Caco-2 (cell line): ENCODE measurements around the gene QPCT. TPM values are rescaled to one million over a fixed set of nuclear protein-coding genes. Genes with fewer than 3 reads are reported as not detected.

Experiments used
- BruUV-seq: library from RNA; stranded (reverse); fragments of 400-500 nt; replicated peaks from 2 replicates; lab custom pipeline; 2021; lab: Mats Ljungman, UMichigan
- CTCF ChIA-PET: fragments of 300-600 bp; sonication (Branson Sonifier 250); formaldehyde crosslinking; loops from one replicate; lab custom pipeline; 2022; ENCODE audit warnings: antibody characterized with exemption; lab: Charles Lee
- POLR2A ChIA-PET: fragments of 300-600 bp; sonication (Branson Sonifier 250); formaldehyde crosslinking; loops from one replicate; lab custom pipeline; 2022; ENCODE audit warnings: antibody characterized with exemption; lab: Charles Lee
- DNase-seq, 2 experiments: peaks; one replicate each; pipeline versions ENCODE4 v3.0.0 to v3.0.0-alpha.2; 2020 to 2022
- H3K27me3 ChIP-seq: replicated peaks from 2 replicates; pipeline ENCODE4 v1.6.0; 2011; ENCODE audit warnings: low read length; ENCODE audit not compliant: control insufficient read depth, insufficient read depth
- H3K36me3 ChIP-seq: 2 replicates; pipeline ENCODE4 v1.5.1; 2011; ENCODE audit warnings: low read length; ENCODE audit not compliant: control insufficient read depth, insufficient read depth
- H3K4me1 ChIP-seq: fragments of 250-450 bp; sonication (Bioruptor Pico); 2 replicates; pipeline ENCODE4 v1.5.1; 2020; ENCODE audit warnings: mild to moderate bottlenecking
- H3K4me3 ChIP-seq: 2 replicates; pipeline ENCODE4 v1.5.1; 2011; ENCODE audit warnings: low read depth, mild to moderate bottlenecking, control low read depth, low read length
- H3K9me3 ChIP-seq: fragments of 250-450 bp; sonication (Bioruptor Pico); 2 replicates; pipeline ENCODE4 v1.5.1; 2020; ENCODE audit warnings: mild to moderate bottlenecking, moderate library complexity
- H3K27ac Mint-ChIP-seq: one replicate; pipeline ENCODE4 v1.8.0; 2022; ENCODE audit warnings: mixed read lengths; ENCODE audit not compliant: unreplicated experiment
- H3K27me3 Mint-ChIP-seq: one replicate; pipeline ENCODE4 v1.8.0; 2022; ENCODE audit warnings: mixed read lengths; ENCODE audit not compliant: insufficient read depth, unreplicated experiment
- H3K36me3 Mint-ChIP-seq: one replicate; pipeline ENCODE4 v1.8.0; 2022; ENCODE audit warnings: mild to moderate bottlenecking, mixed read lengths; ENCODE audit not compliant: insufficient read depth, unreplicated experiment
- H3K4me1 Mint-ChIP-seq: one replicate; pipeline ENCODE4 v1.8.0; 2022; ENCODE audit warnings: low read depth, mixed read lengths; ENCODE audit not compliant: unreplicated experiment
- H3K4me3 Mint-ChIP-seq: one replicate; pipeline ENCODE4 v1.8.0; 2022; ENCODE audit warnings: mild to moderate bottlenecking, moderate library complexity, mixed read lengths; ENCODE audit not compliant: unreplicated experiment
- H3K9me3 Mint-ChIP-seq: one replicate; pipeline ENCODE4 v1.8.0; 2022; ENCODE audit warnings: mixed read lengths; ENCODE audit not compliant: unreplicated experiment
- CTCF ChIP-seq, 2 experiments: fragments of 200-600 bp in 1 of 2; IDR thresholded peaks; 1 replicate in 1 of 2; 2 replicates in 1 of 2; pipeline versions ENCODE4 v1.5.1 to v1.8.0; 2011 to 2022; ENCODE audit warnings: antibody characterized with exemption in 1 of 2, control low read depth in 1 of 2, inconsistent platforms in 1 of 2, low read depth in 1 of 2, low read length in 1 of 2, mild to moderate bottlenecking in 1 of 2, moderate library complexity in 1 of 2; ENCODE audit not compliant: insufficient read depth in 1 of 2, severe bottlenecking in 1 of 2, unreplicated experiment in 1 of 2
- intact Hi-C: fragments of 100-400 bp; cut with micrococcal nuclease; formaldehyde crosslinking; loops from one replicate; pipeline ENCODE4 v1.10.0; 2022; ENCODE audit not compliant: unreplicated experiment
- total RNA-seq: library from RNA; stranded (reverse); gene quantifications from 2 replicates; pipeline ENCODE4 v1.2.3, GENCODE V29; 2022

Gene QPCT
- total RNA-seq, 1 experiment from 2014 or later: 4.7 TPM

GRCh38 chr2:37367984-37368383 is 23.6 kb downstream of the QPCT start:
- no peak overlapping the region for H3K4me3 ChIP-seq
- H3K9me3 ChIP-seq: no peaks in the 10 kb centered on the region
- H3K27ac Mint-ChIP-seq: no peak overlapping the region
- ChIA-PET POLR2A (no interaction called here), CTCF (interaction anchor here (0.5 kb wide), 1 partner anchor 192 kb away, joined by 4 read pairs; no protein-coding TSS in a partner anchor)
- DNase-seq: no peak
- no peaks in the 10 kb centered on the region for H3K36me3 ChIP-seq
- no peaks in the 10 kb centered on the region for H3K9me3 Mint-ChIP-seq
- H3K4me1 ChIP-seq: no peaks in the 10 kb centered on the region
- intact Hi-C loops: no loop called here
- H3K27me3 ChIP-seq: no peaks in the 10 kb centered on the region
- no TSS peak for BruUV-seq
- peaks cover 6% of the 10 kb centered on the region for H3K4me1 Mint-ChIP-seq
- no peak for TF ChIP-seq CTCF (IDR thresholded peaks at IDR 0.05; ENCODE audit: insufficient read depth in 1 of 2, low read depth in 1 of 2, low read length in 1 of 2, severe bottlenecking in 1 of 2, unreplicated experiment in 1 of 2)
- no peak overlapping the region for H3K4me3 Mint-ChIP-seq
- H3K27me3 Mint-ChIP-seq: no peaks in the 10 kb centered on the region
- no peaks in the 10 kb centered on the region for H3K36me3 Mint-ChIP-seq

GRCh38 chr2:37370666-37371065 is 26.2 kb downstream of the QPCT start:
- no peaks in the 10 kb centered on the region for H3K9me3 Mint-ChIP-seq
- H3K36me3 Mint-ChIP-seq: no peaks in the 10 kb centered on the region
- H3K27me3 Mint-ChIP-seq: peaks cover 4% of the 10 kb centered on the region
- H3K27ac Mint-ChIP-seq: no peak overlapping the region
- H3K4me1 ChIP-seq: no peaks in the 10 kb centered on the region
- peaks cover 6% of the 10 kb centered on the region for H3K4me1 Mint-ChIP-seq
- H3K36me3 ChIP-seq: no peaks in the 10 kb centered on the region
- ChIA-PET POLR2A (no interaction called here), CTCF (no interaction called here)
- TF ChIP-seq CTCF (IDR thresholded peaks at IDR 0.05; ENCODE audit: insufficient read depth in 1 of 2, low read depth in 1 of 2, low read length in 1 of 2, severe bottlenecking in 1 of 2, unreplicated experiment in 1 of 2): no peak
- no peak overlapping the region for H3K4me3 Mint-ChIP-seq
- DNase-seq: no peak
- no peaks in the 10 kb centered on the region for H3K9me3 ChIP-seq
- no peaks in the 10 kb centered on the region; the same call in 1 of the 2 replicates for H3K27me3 ChIP-seq
- BruUV-seq: no TSS peak
- intact Hi-C loops: no loop called here
- no peak overlapping the region for H3K4me3 ChIP-seq

GRCh38 chr2:37372000-37372399 is 27.6 kb downstream of the QPCT start:
- ChIA-PET CTCF (no interaction called here), POLR2A (no interaction called here)
- Mint-ChIP-seq H3K36me3 (no peaks in the 10 kb centered on the region), H3K27me3 (peaks cover 4% of the 10 kb centered on the region), H3K4me1 (peaks cover 6% of the 10 kb centered on the region), H3K4me3 (no peak overlapping the region), H3K27ac (no peak overlapping the region), H3K9me3 (no peaks in the 10 kb centered on the region)
- no TSS peak for BruUV-seq
- no peak for TF ChIP-seq CTCF (IDR thresholded peaks at IDR 0.05; ENCODE audit: insufficient read depth in 1 of 2, low read depth in 1 of 2, low read length in 1 of 2, severe bottlenecking in 1 of 2, unreplicated experiment in 1 of 2)
- intact Hi-C loops: no loop called here
- Histone ChIP-seq H3K4me1 (no peaks in the 10 kb centered on the region), H3K27me3 (no peaks in the 10 kb centered on the region; the same call in 1 of the 2 replicates), H3K36me3 (no peaks in the 10 kb centered on the region), H3K9me3 (no peaks in the 10 kb centered on the region), H3K4me3 (no peak overlapping the region)
- no peak for DNase-seq
